ENCODE results near the gene SNX8. TPM values are rescaled to one million over a fixed set of nuclear protein-coding genes. Genes with fewer than 3 reads are reported as not detected.

Gene SNX8
- total RNA-seq, 2 experiments from 2014 or later, result 12.1 to 42.0 TPM

DNA sequence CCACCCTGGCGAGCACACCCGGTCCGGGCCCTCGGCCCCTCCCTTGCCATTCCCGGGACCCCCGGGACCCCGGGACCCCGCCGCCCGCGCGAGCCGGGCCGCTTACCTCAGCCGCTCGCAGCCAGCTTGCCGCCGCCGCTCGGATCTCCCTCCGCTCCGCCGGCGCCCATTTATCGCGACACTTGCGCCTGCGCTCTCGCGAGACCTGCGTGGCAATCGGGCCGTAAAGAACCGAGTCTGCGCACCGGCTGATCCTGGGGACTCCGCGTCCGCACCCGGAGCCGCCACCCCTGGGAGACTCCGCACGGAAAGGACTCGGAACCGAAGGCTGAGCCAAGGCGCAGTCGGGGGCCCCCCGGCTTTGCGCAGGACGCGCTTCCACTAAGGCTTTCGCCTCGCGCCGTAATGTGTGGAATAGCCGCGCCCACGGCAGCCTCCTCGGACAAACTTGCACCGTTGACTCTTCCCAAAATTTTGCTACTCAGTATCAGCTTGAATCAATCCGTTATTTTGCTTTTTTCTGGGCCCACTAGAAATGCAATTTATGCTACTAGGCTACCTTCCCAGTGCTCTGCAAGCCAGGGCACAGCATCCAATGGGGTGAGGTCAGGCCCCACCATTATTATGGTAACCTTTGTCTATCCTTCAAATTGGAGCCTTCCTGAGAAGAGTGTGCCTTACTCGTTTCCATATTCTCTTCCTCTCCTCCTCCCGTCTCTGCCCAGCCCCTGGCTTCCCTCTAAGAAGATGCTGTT is 81.3 kb downstream of the SNX8 start, which contains the start of gene MAD1L1:
Gene MAD1L1, minus strand, starts transcription at position 180 of the 755 bp plus-strand sequence. CDS start 2,812 bp downstream, outside the sequence.
- no TSS peak for BruUV-seq (replicated peaks)
- peak; percentile 92 for DNase-seq (ENCODE audit: low spot score)
- no peaks in the 10 kb centered on the region for H3K9me3 ChIP-seq (ENCODE audit: low read length)
- H4K20me1 ChIP-seq (ENCODE audit: insufficient read depth, low read length), result no peaks in the 10 kb centered on the region; the same call in 1 of the 2 replicates
- peak within 1 kb of the TSS; percentile 44 for H2AFZ ChIP-seq (ENCODE audit: low read length)
- H3K4me2 ChIP-seq (ENCODE audit: low read length), result peak within 1 kb of the TSS; percentile 72
- peaks cover 35% of the 10 kb centered on the region for H3K79me2 ChIP-seq (ENCODE audit: insufficient read depth, low read depth, low read length)
- H3K27ac ChIP-seq (ENCODE audit: low read depth, low read length, poor library complexity, severe bottlenecking), result peak within 1 kb of the TSS; percentile 19
- no peaks in the 10 kb centered on the region for H3K9me2 ChIP-seq (ENCODE audit: insufficient read depth, low read length)
- intact Hi-C loops (cut with micrococcal nuclease; ENCODE audit: unreplicated experiment), result loop anchor here (5.0 kb wide), 1 partner anchor 174 kb away; no protein-coding TSS in a partner anchor
- peaks cover 37% of the 10 kb centered on the region for H3K4me1 ChIP-seq (ENCODE audit: insufficient read depth, low read length, poor library complexity, severe bottlenecking)
- CTCF ChIA-PET (ENCODE audit: unreplicated experiment), result interaction anchor here (0.8 kb wide), 1 partner anchor 133 kb away, joined by 3 read pairs; no protein-coding TSS in a partner anchor
- POLR2A ChIA-PET, result no interaction called here
- peak within 1 kb of the TSS; percentile 89 for H3K4me3 ChIP-seq (ENCODE audit: low read depth, low read length, poor library complexity, severe bottlenecking)
- no peak for TF ChIP-seq EZH2phosphoT487 (IDR thresholded peaks at IDR 0.05; ENCODE audit: borderline replicate concordance, low read depth, low read length)
- TF ChIP-seq, protein P1, sequence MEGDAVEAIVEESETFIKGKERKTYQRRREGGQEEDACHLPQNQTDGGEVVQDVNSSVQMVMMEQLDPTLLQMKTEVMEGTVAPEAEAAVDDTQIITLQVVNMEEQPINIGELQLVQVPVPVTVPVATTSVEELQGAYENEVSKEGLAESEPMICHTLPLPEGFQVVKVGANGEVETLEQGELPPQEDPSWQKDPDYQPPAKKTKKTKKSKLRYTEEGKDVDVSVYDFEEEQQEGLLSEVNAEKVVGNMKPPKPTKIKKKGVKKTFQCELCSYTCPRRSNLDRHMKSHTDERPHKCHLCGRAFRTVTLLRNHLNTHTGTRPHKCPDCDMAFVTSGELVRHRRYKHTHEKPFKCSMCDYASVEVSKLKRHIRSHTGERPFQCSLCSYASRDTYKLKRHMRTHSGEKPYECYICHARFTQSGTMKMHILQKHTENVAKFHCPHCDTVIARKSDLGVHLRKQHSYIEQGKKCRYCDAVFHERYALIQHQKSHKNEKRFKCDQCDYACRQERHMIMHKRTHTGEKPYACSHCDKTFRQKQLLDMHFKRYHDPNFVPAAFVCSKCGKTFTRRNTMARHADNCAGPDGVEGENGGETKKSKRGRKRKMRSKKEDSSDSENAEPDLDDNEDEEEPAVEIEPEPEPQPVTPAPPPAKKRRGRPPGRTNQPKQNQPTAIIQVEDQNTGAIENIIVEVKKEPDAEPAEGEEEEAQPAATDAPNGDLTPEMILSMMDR (conservative IDR thresholded peaks at IDR 0.05; ENCODE audit: low read length), result no peak
- peaks cover 60% of the 10 kb centered on the region for H3K36me3 ChIP-seq (ENCODE audit: insufficient read depth, low read length)

DNA sequence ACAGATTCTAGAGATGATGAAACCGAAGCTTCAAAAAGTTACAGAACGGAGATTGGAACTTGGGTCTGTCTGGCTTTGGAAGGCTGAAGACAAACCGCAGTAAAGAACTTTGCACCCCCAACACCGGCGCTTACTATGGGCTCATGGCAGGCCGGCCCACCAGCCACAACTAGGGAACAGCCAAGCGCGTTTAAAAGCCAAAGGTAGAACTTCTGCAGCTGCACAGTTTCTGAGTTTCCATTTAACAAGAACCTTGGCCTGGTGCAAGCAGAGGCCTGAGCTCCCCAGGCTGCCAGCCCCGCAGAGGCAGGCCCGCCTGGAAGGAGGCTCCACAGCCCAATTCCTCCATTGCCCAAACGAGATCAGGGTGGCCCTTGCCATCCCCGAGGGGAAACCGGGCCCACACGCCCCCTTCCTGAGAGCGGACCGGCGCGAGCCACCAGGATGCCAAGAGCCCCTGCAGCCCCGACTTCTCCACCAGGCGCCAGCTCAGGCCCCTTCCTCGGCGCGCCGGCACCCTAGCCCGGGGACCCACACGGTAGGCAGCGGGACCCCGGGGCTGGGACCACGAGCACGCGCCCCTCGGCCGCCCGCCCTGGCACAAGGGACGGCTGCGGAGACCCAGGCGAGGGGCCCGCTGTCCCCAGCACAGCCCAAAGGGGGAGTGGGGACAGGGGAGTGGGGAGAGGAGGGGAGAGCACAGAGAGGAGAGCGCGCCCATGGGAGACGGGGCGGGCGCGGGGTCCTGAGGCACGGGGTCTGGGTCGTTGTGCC is 82.1 kb downstream of the SNX8 start:
- H4K20me1 ChIP-seq (ENCODE audit: insufficient read depth, low read length), result no peaks in the 10 kb centered on the region; the same call in 1 of the 2 replicates
- peaks cover 35% of the 10 kb centered on the region for H3K79me2 ChIP-seq (ENCODE audit: insufficient read depth, low read depth, low read length)
- peaks cover 63% of the 10 kb centered on the region for H3K36me3 ChIP-seq (ENCODE audit: insufficient read depth, low read length)
- H3K4me1 ChIP-seq (ENCODE audit: insufficient read depth, low read length, poor library complexity, severe bottlenecking), result peaks cover 29% of the 10 kb centered on the region
- peak overlapping the region; percentile 44 for H2AFZ ChIP-seq (ENCODE audit: low read length)
- H3K4me3 ChIP-seq (ENCODE audit: low read depth, low read length, poor library complexity, severe bottlenecking), result peak overlapping the region; percentile 89
- H3K4me2 ChIP-seq (ENCODE audit: low read length), result peak overlapping the region; percentile 72
- intact Hi-C loops (cut with micrococcal nuclease; ENCODE audit: unreplicated experiment), result loop anchor here (5.0 kb wide), 1 partner anchor 175 kb away; no protein-coding TSS in a partner anchor
- TF ChIP-seq EZH2phosphoT487 (IDR thresholded peaks at IDR 0.05; ENCODE audit: borderline replicate concordance, low read depth, low read length), result no peak
- TF ChIP-seq, protein P1 (conservative IDR thresholded peaks at IDR 0.05; ENCODE audit: low read length), result no peak
- ChIA-PET CTCF (ENCODE audit: unreplicated experiment) (interaction anchor here (0.8 kb wide), 1 partner anchor 132 kb away, joined by 3 read pairs; no protein-coding TSS in a partner anchor), POLR2A (interaction anchor here (0.6 to 1.1 kb wide), 2 partner anchors 9 to 144 kb away, joined by 3 to 7 read pairs; partner anchors contain the start of genes MRM2 and NUDT1)
- H3K9me2 ChIP-seq (ENCODE audit: insufficient read depth, low read length), result no peaks in the 10 kb centered on the region
- no TSS peak for BruUV-seq (replicated peaks)
- no peaks in the 10 kb centered on the region for H3K9me3 ChIP-seq (ENCODE audit: low read length)
- peak; percentile 55 for DNase-seq (ENCODE audit: low spot score)
- peak overlapping the region; percentile 19 for H3K27ac ChIP-seq (ENCODE audit: low read depth, low read length, poor library complexity, severe bottlenecking)

Measured in OCI-LY7 (cell line).